Panc1 (cell line): ENCODE results near the gene MAP2K5.

Source experiments
- CTCF ChIP-seq: fragments of 450-650 bp; IDR thresholded peaks from 2 replicates; pipeline ENCODE4 v1.5.1; 2017; ENCODE audit warnings: mild to moderate bottlenecking
- POLR2AphosphoS5 ChIP-seq: IDR thresholded peaks from 2 replicates; pipeline ENCODE4 v1.6.1; 2012; ENCODE audit warnings: mild to moderate bottlenecking, low read depth, low read length, moderate library complexity
- REST ChIP-seq, 2 experiments: IDR thresholded peaks; 2 replicates each; pipeline ENCODE4 v1.6.1; 2011 to 2012; ENCODE audit warnings: low read depth in 2 of 2, control low read depth in 1 of 2, low read length in 1 of 2, mild to moderate bottlenecking in 1 of 2, moderate library complexity in 1 of 2; ENCODE audit not compliant: insufficient read depth in 1 of 2
- TCF7L2 ChIP-seq: IDR thresholded peaks from 2 replicates; pipeline ENCODE4 v1.6.1; 2011; ENCODE audit warnings: mild to moderate bottlenecking, low read depth, low read length, inconsistent platforms

- no peak for TF ChIP-seq POLR2AphosphoS5
- no peak for TF ChIP-seq CTCF
- TF ChIP-seq REST (IDR thresholded peaks at IDR 0.05; ENCODE audit: insufficient read depth in 1 of 2, low read depth in 2 of 2, low read length in 1 of 2) = no peak
- no peak for TF ChIP-seq TCF7L2
Measured at GRCh38 chr15:67579164-67579563, 36.7 kb downstream of the MAP2K5 start.
